Stimulated activated CD4-positive, alpha-beta T cell treated with anti-CD3 and anti-CD28 coated beads, Interleukin-4, amount 100 ng/mL, for 1 hour (primary cell): ENCODE results near the gene GINS2.

Source experiments
- DNase-seq: peaks from one replicate; pipeline ENCODE4 v3.0.0-alpha.2; 2020

GINS2 gene

GRCh38 chr16:85651629-85652430 is 36.9 kb downstream of the GINS2 start:
- no peak for DNase-seq

GRCh38 chr16:85650844-85651628 is 37.7 kb downstream of the GINS2 start:
- DNase-seq, result no peak

- DNase-seq, result no peak
These were observed 38.5 kb downstream of the GINS2 start for GRCh38 chr16:85650135-85650843.

GRCh38 chr16:85649411-85650134 is 39.2 kb downstream of the GINS2 start:
- no peak for DNase-seq

GRCh38 chr16:85648805-85649204 is 39.9 kb downstream of the GINS2 start:
- no peak for DNase-seq

GRCh38 chr16:85648070-85648714 is 40.6 kb downstream of the GINS2 start:
- DNase-seq, result no peak

- DNase-seq, result no peak
These were observed 41.8 kb downstream of the GINS2 start for GRCh38 chr16:85646976-85647375.

GRCh38 chr16:85646358-85646907 is 42.3 kb downstream of the GINS2 start:
- no peak for DNase-seq

GRCh38 chr16:85645021-85645589 is 43.6 kb downstream of the GINS2 start:
- DNase-seq, result no peak

- no peak for DNase-seq
These were observed 44.6 kb downstream of the GINS2 start for GRCh38 chr16:85644093-85644712.

- DNase-seq, result no peak
These were observed 45.1 kb downstream of the GINS2 start for GRCh38 chr16:85643631-85644030.

- no peak for DNase-seq
These were observed 45.9 kb downstream of the GINS2 start for GRCh38 chr16:85642762-85643358.

GRCh38 chr16:85641776-85642176 is 47.0 kb downstream of the GINS2 start:
- DNase-seq, result no peak

GRCh38 chr16:85641305-85641704 is 47.4 kb downstream of the GINS2 start:
- DNase-seq, result no peak

GRCh38 chr16:85640585-85640984 is 48.2 kb downstream of the GINS2 start:
- no peak for DNase-seq

- no peak for DNase-seq
These were observed 48.5 kb downstream of the GINS2 start for GRCh38 chr16:85640254-85640558.

- DNase-seq, result no peak
These were observed 49.1 kb downstream of the GINS2 start for GRCh38 chr16:85639529-85640253.

- DNase-seq, result no peak
These were observed 49.9 kb downstream of the GINS2 start for GRCh38 chr16:85638695-85639409.

GRCh38 chr16:85637808-85638647 is 50.7 kb downstream of the GINS2 start:
- no peak for DNase-seq
